D341Med (cell line): ENCODE results near the gene BDNF.
A peak's percentile ranks its signal among the peaks of the same experiment; 100 is the strongest.

Source experiments
- DNase-seq: peaks from one replicate; pipeline ENCODE4 v3.0.0; 2012; ENCODE audit warnings: low spot score

The BDNF gene

DNA sequence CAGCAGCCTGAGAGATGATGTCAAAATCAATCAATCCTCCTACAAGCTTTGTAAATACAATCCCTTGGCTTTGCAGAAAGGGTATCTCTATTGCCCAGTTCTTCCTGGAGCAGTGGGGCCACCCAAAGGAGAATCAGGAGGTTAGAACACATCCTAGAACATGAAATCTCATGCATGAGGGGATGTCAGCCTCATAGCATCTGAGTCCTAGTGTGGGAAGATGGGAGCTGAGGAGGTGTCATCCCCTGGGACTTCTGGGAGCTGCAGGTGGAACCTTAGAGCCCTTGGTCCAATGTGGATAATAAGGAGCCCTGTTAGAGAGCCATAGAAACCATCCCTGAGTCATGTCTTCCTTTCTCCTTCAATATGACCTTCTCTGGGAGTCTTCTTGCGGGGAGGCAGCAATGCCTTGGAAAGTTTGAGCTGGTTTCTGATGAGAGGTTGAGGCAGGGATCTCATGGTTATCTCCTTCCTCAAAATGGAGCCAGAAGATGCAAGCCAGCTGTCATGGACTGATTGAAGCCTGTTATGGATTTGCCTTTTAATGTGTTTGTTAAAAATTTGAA, 74.8 kb downstream of the BDNF start:
- DNase-seq, result no peak

DNA sequence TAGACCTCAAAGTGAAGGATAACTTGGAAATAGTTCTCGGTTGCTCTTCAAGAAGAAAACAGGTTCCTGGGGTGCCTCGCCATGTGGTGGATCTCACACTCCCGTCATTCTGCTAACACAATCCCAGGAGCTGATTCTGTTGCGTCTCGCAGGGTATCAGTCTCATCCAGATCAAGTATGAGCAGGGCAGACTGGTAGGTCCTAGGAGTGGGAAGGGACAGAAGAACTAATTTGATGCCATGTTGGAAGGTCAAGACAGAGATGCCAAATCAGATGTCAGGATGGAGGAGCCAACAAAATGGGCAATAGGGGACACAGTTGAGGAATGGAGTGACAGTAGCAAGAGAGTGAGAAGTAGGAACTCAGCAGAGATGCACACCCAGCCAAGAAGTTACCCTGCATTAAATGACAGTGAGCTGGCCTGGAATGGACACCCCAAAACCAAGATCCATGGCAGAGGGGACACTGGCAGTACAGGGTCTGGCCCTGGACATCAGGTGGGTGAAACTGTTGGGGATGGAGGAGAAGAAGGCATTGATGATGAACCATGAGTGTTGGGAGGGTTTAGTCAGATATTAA, 76.2 kb downstream of the BDNF start:
- no peak for DNase-seq

DNA sequence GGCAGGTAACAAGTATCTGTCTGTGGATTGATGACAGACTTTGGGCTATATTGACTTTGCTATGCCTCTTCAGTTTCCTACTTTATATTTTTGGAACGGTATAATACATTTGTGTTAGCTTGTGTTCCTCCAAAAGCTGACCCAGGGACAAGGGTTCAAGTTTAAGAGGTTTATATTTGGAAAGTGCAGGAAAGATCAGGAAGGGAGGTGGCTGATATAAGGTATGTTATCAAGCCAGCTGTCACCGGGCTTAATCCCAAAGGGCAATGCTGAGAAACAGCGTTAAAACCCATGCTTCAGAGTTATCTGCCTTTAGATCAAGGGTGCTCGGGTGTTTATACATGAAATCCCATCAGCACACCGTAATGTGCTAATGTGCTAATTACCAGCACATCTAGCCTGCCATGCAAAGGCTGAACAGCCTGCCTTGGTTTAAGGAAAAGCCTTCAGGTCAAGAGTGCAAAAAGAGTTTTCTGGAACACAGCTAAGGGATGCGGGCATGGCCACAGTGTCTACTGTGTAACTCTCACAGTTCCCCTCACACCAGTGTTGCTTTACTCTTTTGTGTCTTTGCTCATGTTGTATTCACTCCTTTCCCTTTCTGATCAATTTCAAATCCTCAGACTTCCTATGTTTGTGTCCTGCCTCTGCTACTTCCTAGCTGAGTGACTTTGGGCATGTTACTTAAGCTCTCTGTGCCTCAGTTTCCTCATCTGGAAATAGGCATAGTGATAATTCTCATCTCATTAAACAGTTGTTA, 77.5 kb downstream of the BDNF start:
- DNase-seq, result peak; percentile 24

DNA sequence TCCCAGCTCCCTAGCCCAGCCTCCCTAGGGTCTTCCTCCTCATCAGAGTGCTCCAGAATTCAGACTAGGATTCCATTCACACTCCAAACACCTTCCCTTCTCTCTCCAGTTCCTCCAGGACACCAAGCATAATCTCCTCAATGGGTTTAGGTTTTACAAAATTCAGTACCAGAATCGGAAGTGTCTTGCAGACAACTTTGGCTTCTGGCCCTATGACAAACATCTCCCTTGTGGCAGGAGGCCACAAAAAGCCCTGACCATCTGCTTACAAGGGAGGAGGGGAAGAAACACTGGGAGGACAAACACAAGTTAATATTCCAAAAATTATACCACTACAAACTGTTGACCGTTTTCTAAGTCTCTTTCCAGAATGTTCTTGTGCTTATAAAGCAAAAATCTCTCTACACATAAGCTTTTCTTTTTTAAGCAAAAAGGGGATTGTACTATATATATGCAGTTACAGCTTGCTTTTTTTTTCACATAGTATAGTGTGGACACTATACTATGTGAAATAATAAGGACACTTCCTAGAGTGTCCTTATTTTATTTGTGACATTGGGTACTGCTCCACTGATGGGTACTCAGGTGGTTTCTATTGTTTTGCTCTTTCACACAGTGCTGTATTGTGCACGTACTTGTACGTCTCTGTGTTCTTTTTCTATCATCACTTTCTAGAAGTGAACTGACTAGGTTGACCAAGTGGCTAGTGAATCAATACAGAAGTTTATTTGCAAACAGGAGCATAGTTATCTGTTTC, 78.7 kb downstream of the BDNF start:
- DNase-seq, result no peak

DNA sequence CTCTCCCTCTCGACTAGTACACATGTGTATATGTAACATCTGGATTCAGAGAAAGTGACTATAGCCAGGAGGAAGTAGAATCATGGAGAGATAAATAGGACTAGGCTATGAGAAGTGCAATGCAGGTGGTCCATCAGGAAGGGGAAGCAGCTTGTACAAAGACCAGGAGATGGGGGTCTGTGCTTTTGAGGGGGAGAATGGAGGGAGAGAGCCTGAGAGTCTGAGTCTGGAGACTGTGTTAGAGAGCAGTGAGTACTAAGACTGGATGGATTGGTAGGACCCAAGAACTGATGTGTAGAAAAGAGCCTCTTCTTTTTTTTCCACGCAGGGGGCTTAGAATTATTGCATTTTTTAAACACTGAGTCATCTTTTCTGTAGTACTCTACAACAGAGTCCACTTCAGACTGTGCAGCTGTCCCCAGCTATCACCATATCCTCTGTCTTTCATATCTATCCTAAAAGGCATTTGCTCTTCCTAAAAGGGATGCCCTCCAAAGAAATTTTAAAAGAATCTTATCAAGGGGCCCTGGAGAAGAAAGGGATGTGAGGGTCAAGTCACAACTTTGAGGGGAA, 80.4 kb downstream of the BDNF start:
- no peak for DNase-seq

DNA sequence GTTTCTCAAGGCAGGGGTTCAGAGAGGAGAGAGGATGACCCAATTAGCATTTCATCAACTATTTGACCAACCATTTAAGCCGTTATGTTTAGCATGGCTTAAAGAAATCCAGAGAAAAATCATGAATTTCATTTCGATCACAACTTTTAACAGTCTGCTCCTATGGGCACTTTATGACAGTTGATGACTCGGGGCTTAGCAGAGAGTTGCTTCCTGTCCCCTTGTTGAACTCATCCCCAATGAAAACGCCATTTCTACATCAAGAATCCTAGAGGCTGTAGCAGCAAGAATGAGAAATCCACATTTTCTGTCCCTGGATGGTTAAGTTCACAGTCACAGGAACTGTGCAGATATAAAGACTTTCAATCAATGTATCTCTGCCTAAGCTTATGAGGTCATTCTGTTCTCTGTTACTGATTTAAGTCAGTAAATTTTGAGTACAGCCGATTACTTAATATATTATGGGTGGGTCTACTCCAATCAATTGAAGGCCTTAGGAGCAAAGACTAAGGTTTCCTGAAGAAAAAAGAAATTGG, 81.1 kb downstream of the BDNF start:
- DNase-seq, result no peak

DNA sequence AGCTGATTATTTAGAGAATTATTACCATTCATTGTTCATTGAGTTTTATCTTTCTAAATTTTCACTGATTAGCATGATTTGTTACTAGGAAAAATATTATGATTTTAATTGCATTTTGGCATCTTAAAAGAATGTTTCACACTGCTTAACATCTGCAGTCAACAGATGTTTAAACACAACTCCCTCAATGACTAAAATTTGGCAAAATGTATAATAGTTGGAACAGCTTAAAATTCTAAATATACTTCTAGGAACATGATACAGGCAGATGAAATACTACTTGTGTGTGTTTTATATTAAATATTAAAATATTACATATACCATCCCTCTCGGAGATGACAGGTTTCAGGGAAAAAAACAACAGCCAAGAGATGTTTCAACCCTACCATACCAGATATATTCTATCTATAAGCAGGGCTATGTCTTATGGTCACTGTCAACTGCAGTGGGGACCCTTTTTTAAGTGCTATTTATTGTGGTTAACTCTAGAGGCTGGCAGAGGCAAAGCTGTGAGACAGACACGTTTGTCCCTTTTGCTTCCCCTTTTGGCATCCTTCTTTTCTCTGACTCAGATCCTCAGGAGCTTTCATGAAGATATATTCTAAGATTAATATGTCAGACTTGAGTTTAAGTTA, 81.9 kb downstream of the BDNF start:
- no peak for DNase-seq

DNA sequence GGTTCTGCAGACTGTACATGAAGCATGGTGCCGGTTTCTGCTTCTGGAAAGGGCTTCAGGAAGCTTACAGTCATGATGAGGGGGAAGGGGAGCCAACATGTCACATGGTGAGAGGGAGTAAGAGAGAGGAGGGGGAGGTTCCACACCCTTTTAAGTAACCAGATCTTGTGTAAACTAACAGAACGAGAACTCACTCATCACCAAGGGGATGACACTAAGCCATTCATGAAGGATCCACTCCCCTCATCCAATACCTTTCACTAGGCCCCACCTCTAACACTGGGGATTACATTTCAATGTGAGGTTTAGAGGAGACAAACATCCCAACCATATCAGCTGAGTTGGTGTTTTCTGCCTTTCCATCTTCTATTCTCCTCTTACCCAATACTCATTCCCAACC, 83.5 kb downstream of the BDNF start:
- DNase-seq, result no peak

DNA sequence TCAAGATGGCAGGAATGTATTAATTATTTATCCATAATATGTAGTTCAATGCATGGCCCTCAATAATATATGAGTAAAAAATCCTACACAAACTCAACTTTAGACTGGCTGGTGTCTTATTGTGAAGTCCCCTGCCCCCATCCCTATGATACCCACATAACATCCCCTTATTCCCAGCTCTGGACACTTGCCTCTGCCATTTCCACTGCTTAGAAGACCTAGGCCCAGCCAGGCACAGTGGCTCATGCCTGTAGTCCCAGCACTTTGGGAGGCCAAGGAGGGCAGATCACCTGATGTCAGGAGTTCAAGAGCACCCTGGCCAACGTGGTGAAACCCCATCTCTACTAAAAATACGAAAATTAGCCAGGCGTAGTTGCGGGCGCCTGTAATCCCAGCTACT, 84.4 kb downstream of the BDNF start:
- DNase-seq, result no peak

DNA sequence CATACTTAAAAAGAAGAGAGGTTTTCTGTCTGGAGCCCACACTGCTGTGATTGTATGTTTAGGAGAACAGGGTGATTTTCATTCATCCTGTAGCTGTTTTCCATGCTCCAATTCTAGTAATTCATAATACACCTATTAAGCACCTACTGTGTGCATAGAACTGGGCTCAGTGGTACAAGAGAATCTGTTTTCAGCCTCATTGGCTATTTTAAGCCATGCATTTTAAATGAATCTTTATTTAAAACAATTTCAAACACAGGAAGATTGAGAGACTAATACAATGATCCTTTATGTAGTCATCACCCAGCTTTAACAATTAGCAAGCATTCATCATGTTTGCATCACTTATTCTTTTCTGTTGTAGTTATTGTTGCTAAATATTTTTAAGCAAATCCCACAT, 86.2 kb downstream of the BDNF start:
- no peak for DNase-seq

DNA sequence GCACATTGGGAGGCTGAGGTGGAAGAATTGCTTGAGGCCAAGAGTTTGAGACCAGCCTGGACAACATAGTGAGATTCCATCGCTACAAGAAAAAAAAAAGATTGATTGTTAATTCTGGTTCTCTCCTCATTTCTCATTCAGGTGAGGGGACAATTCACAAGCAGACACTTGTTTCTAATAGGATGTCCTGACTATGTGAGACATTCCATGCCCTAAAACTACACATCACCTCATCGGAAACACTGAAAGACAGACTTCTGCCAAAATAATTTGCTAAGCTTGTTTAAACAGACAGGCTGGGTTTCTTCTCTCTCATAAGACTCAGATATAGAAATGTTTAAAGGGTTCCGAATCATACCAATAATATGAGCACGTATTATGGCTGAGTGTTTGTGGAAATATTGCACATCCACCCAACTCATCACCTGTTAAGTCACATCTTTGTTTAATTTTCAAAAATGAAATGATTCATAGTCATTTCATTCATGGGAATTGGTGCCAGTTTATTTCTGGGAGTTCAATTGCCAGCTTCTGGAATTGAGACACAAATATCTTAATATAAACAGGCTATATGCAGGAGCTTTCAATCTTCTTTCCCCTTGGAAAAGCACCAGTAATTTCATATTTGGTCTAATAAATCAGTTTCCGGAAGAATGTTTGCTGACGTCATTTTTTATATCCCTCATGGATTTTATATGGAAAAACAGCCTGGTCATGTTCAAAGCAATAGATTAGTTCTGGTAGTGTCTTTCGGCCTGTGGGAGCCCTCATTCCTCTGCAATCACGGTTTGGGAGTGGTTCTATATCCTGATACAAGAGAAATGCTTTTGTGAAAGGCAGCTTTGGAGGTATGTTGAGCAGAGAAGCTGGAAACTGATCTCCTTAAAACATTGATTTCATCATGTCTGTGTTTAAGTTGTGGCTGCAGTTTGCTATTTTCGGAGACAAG, 87.0 kb downstream of the BDNF start:
- no peak for DNase-seq

DNA sequence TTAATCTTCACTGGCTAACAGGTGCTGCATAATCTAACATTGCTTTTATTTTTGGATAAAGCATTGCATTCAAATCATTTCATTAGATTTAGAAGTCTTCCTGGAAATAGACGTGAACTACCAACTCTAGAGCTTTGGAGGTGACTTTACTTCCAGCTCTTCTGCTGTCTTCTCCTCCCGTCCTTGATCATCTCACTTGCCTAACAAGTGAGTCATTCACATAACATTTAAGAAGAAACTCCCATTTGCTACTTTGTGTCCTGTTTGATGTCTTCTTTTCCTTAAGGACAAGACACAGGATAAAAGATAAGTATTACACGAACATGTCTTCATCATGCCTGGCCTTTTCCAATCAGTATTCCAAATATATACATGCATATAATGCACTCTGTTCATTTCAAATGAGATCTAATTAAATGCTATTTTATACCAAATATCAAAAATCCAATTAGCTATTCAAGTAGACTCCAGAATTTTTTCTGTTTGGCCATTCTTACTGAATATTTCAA, 88.3 kb downstream of the BDNF start:
- no peak for DNase-seq

DNA sequence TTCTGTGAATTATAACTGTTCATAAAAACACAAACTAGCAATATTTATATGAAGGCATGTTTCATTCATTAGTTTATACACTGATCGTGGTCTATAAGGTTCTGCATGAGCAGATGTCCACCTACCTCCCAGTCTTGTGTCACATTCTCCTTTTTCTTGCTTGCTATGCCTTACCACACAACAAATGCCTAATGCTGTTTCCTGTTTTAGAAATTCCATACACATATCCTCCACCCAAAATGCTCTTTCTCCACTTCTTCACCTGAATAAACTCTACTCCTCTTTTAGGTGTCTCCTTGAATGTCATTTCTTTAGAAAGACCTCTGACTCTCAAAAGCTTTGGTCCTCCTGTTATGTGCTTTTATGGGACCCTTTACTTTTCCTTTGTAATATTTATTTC, 88.9 kb downstream of the BDNF start:
- DNase-seq, result no peak

DNA sequence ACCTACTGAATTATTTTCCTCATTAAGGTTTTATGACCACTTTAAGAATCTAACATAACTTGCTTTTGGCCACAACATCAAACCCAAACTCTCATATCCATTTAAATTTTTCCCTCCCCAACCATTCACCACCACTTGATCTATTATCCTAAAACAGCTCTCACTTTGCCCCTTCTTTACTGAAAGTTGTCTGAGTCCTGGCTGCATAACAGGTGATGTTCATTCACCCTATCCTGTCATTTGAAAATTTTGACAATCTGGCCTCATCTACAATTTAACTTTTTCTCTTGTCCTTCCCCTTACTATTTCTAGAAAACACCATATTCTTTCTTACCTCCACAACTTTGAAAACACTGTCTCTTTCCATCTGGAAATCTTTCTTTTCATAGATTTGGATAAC, 89.3 kb downstream of the BDNF start:
- DNase-seq, result no peak

DNA sequence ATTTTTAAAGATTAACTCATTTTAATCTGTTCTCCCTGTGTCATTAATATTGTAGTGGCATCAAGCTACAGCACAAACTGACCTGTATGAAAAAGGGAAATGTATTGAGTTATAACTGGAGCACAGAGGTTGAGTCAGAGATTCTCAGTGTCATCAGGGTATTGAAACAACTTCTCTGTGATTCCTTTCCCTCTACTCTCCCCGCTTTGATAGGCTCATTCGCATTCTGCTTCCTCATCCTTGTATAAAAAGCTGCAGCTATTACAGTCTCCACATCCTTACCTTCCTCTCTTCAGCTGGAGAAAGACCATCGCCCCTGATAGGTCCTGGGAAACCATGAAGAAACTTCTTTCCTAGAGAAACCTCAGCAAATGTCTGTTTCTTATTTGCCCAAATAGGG, 90.0 kb downstream of the BDNF start:
- no peak for DNase-seq

DNA sequence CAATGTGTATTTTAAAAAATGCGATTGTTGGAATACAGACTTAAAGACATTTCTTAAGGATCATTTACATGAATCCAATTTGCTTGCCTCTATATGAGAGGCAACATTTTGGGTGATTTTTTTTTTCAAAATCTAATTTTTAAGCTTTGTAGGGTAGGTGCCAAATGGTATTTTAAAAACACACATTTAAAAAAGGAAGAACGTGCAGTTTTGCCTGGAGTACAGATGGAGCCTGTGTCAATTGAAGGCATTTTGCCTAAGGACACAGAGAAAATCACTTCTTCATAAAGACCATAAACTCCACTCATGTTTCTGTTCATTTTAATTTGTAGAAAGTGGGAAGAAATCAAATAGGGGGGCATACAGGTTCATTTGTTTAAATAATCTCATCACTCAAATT, 91.3 kb downstream of the BDNF start:
- DNase-seq, result no peak

DNA sequence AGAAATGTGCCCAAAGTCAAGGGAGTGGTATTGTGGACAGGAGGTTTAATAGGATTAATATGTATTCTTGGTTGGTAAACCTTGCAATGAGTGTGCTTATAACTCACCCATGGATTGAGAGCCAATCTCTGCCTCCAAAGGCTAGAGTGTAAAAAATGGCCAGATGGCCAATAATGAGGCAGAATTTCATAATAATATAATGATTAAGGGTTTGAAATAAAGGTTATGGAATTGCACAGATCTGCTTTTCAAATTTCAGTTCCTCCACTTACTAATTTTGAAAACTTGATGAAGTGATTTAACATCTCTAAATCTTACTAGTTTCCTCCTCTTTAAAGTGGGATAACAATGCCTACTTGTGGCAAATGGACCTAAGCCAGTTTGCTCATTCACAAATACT, 94.8 kb downstream of the BDNF start:
- DNase-seq, result no peak
